Neural crest cell (in vitro differentiated cells): ENCODE measurements around the gene MKLN1. TPM values are rescaled to one million over a fixed set of nuclear protein-coding genes. Genes with fewer than 3 reads are reported as not detected.

Experiments used
- DNase-seq: peaks from one replicate; pipeline ENCODE4 v3.0.0; 2021; ENCODE audit warnings: low read depth, mixed read lengths, low spot score
- H3K27ac Mint-ChIP-seq: one replicate; pipeline ENCODE4 v1.8.0; 2021; ENCODE audit warnings: mild to moderate bottlenecking, mixed read lengths; ENCODE audit not compliant: unreplicated experiment
- H3K27me3 Mint-ChIP-seq: 2 replicates; pipeline ENCODE4 v1.8.0; 2021; ENCODE audit warnings: low read depth, mild to moderate bottlenecking, mixed read lengths
- H3K36me3 Mint-ChIP-seq: 2 replicates; pipeline ENCODE4 v1.8.0; 2021; ENCODE audit warnings: low read depth, mild to moderate bottlenecking, mixed read lengths
- H3K4me1 Mint-ChIP-seq: 2 replicates; pipeline ENCODE4 v1.8.0; 2021; ENCODE audit warnings: mixed read lengths
- H3K4me3 Mint-ChIP-seq: one replicate; pipeline ENCODE4 v1.8.0; 2021; ENCODE audit warnings: mild to moderate bottlenecking, mixed read lengths
- H3K9me3 Mint-ChIP-seq: 2 replicates; pipeline ENCODE4 v1.8.0; 2021; ENCODE audit warnings: mixed read lengths
- CTCF ChIP-seq: fragments of 200-600 bp; sonication (generic); conservative IDR thresholded peaks from 2 replicates; pipeline ENCODE4 v1.5.0; 2021; ENCODE audit warnings: antibody characterized with exemption, mild to moderate bottlenecking
- total RNA-seq: library from RNA; stranded (reverse); gene quantifications from 2 replicates; pipeline ENCODE4 v1.2.1, GENCODE V29; 2021

The MKLN1 gene
- total RNA-seq, 1 donor from 2014 or later: 45.7 TPM

- no peaks in the 10 kb centered on the region for H3K27me3 Mint-ChIP-seq
- no peak overlapping the region for H3K4me3 Mint-ChIP-seq
- peaks cover 38% of the 10 kb centered on the region for H3K4me1 Mint-ChIP-seq
- H3K36me3 Mint-ChIP-seq: peaks cover 5% of the 10 kb centered on the region
- TF ChIP-seq CTCF: no peak
- no peak overlapping the region for H3K27ac Mint-ChIP-seq
- no peak for DNase-seq
- H3K9me3 Mint-ChIP-seq: peaks cover 4% of the 10 kb centered on the region
Observed at GRCh38 chr7:131355917-131356777, 28.5 kb downstream of the MKLN1 start.

GRCh38 chr7:131357282-131357880 is 29.7 kb downstream of the MKLN1 start:
- Mint-ChIP-seq H3K27me3 (no peaks in the 10 kb centered on the region), H3K4me1 (peaks cover 37% of the 10 kb centered on the region), H3K36me3 (peaks cover 9% of the 10 kb centered on the region), H3K27ac (no peak overlapping the region), H3K4me3 (no peak overlapping the region), H3K9me3 (no peaks in the 10 kb centered on the region)
- DNase-seq: no peak
- no peak for TF ChIP-seq CTCF

GRCh38 chr7:131358636-131359035 is 31.0 kb downstream of the MKLN1 start:
- DNase-seq: no peak
- H3K36me3 Mint-ChIP-seq: peaks cover 10% of the 10 kb centered on the region
- H3K9me3 Mint-ChIP-seq: no peaks in the 10 kb centered on the region
- no peaks in the 10 kb centered on the region for H3K27me3 Mint-ChIP-seq
- H3K4me1 Mint-ChIP-seq: peaks cover 28% of the 10 kb centered on the region
- no peak overlapping the region for H3K4me3 Mint-ChIP-seq
- no peak overlapping the region for H3K27ac Mint-ChIP-seq
- no peak for TF ChIP-seq CTCF

GRCh38 chr7:131359136-131359776 is 31.6 kb downstream of the MKLN1 start:
- Mint-ChIP-seq H3K9me3 (no peaks in the 10 kb centered on the region), H3K27ac (no peak overlapping the region), H3K4me1 (peaks cover 25% of the 10 kb centered on the region), H3K36me3 (peaks cover 13% of the 10 kb centered on the region), H3K4me3 (no peak overlapping the region), H3K27me3 (no peaks in the 10 kb centered on the region)
- no peak for TF ChIP-seq CTCF
- DNase-seq: no peak

GRCh38 chr7:131363719-131364118 is 36.0 kb downstream of the MKLN1 start:
- H3K4me3 Mint-ChIP-seq: no peak overlapping the region
- H3K27ac Mint-ChIP-seq: no peak overlapping the region
- peaks cover 19% of the 10 kb centered on the region for H3K4me1 Mint-ChIP-seq
- no peak for TF ChIP-seq CTCF
- no peaks in the 10 kb centered on the region for H3K9me3 Mint-ChIP-seq
- peaks cover 17% of the 10 kb centered on the region for H3K36me3 Mint-ChIP-seq
- DNase-seq: no peak
- no peaks in the 10 kb centered on the region for H3K27me3 Mint-ChIP-seq
